Esophagus muscularis mucosa (tissue), 4 donors: ENCODE results near the gene KLKB1. TPM values are rescaled to one million over a fixed set of nuclear protein-coding genes. Genes with fewer than 3 reads are reported as not detected.

Experiments used
- DNase-seq: peaks from one replicate; pipeline ENCODE4 v3.0.0-alpha.2; 2017; ENCODE audit errors: extremely low spot score
- H3K27ac ChIP-seq, 4 donors: fragments of 200-600 bp; sonication (generic); replicated peaks in 1 of 4; 1 replicate in 3 of 4; 2 replicates in 1 of 4; pipeline ENCODE4 v1.5.1; 2016 to 2019; ENCODE audit warnings: mild to moderate bottlenecking in 1 of 4
- H3K27me3 ChIP-seq, 4 donors: fragments of 200-600 bp; sonication (generic); one replicate each; pipeline versions ENCODE4 v1.5.1 to v1.6.0; 2016 to 2019
- H3K36me3 ChIP-seq, 4 donors: fragments of 200-600 bp; sonication (generic); one replicate each; pipeline ENCODE4 v1.5.1; 2016 to 2019
- H3K4me1 ChIP-seq, 4 donors: fragments of 200-600 bp; sonication (generic); one replicate each; pipeline ENCODE4 v1.5.1; 2016 to 2019
- H3K4me3 ChIP-seq, 4 donors: fragments of 200-600 bp; sonication (generic); 1 replicate in 2 of 4; 2 replicates in 2 of 4; pipeline ENCODE4 v1.5.1; 2016 to 2019; ENCODE audit warnings: mild to moderate bottlenecking in 4 of 4, moderate library complexity in 1 of 4
- H3K9me3 ChIP-seq, 4 donors: fragments of 200-600 bp; sonication (generic); 1 replicate in 3 of 4; 2 replicates in 1 of 4; pipeline ENCODE4 v1.5.1; 2016 to 2019
- EP300 ChIP-seq: sonication (generic); formaldehyde crosslinking; IDR thresholded peaks from one replicate; pipeline ENCODE4 v1.6.1; 2017; ENCODE audit warnings: antibody characterized with exemption
- POLR2A ChIP-seq: fragments of 450-650 bp; IDR thresholded peaks from one replicate; pipeline ENCODE4 v1.6.1; 2017; ENCODE audit warnings: antibody characterized with exemption, moderate library complexity, mild to moderate bottlenecking, low read depth
- POLR2AphosphoS5 ChIP-seq, 2 donors: sonication (generic); formaldehyde crosslinking; IDR thresholded peaks; one replicate each; pipeline ENCODE4 v1.6.1; 2017; ENCODE audit warnings: antibody characterized with exemption in 2 of 2
- WGBS: methylation state at CpG from one replicate; pipeline ENCODE4 v1.1.5; 2018; 5-methylcytosine and 5-hydroxymethylcytosine counted together
- intact Hi-C: fragments of 100-400 bp; cut with DNase I; formaldehyde crosslinking; loops from one replicate; pipeline ENCODE4 v1.15.1; 2023
- total RNA-seq, 4 donors: library from RNA; depleted of rRNA; stranded (reverse); fragments of >200 nt; gene quantifications; one replicate each; pipeline versions ENCODE4 v1.1.0 to v1.2.1, GENCODE V29; 2016
- TF ChIP-seq, protein P1 (sequence below), 3 experiments: fragments of 200-600 bp in 2 of 3; fragments of 450-650 bp in 1 of 3; sonication (generic) in 2 of 3; IDR thresholded peaks; one replicate each; pipeline ENCODE4 v1.5.1; 2017 to 2019; ENCODE audit warnings: antibody characterized with exemption in 3 of 3, mild to moderate bottlenecking in 2 of 3, moderate library complexity in 1 of 3

The KLKB1 gene
- total RNA-seq, 4 donors from 2014 or later, result 0.45 to 2.0 (median 0.83) TPM

GRCh38 chr4:186192066-186192612 lies 35.2 kb upstream of the KLKB1 start:
- no peak for TF ChIP-seq POLR2A
- TF ChIP-seq POLR2AphosphoS5 (IDR thresholded peaks at IDR 0.05), result peak; percentile 49 to 66
- DNase-seq, result no peak
- H3K4me3 ChIP-seq, result peak overlapping the region; percentile 69 to 92 (median 80)
- under 1% methylated on average over 15 of the region's 22 CpGs for WGBS
- H3K27ac ChIP-seq, result peak overlapping the region; percentile 92 to 98 (median 96)
- peaks cover 24 to 39% (median 35%) of the 10 kb centered on the region in 4 donors for H3K4me1 ChIP-seq
- intact Hi-C loops, result loop anchor here (5.0 kb wide), 1 partner anchor 125 kb away; the partner anchor contains the start of gene TLR3
- peaks cover 0 to 22% (median 3%) of the 10 kb centered on the region in 4 donors for H3K36me3 ChIP-seq
- no peaks in the 10 kb centered on the region for H3K27me3 ChIP-seq
- no peaks in the 10 kb centered on the region for H3K9me3 ChIP-seq

DNA sequence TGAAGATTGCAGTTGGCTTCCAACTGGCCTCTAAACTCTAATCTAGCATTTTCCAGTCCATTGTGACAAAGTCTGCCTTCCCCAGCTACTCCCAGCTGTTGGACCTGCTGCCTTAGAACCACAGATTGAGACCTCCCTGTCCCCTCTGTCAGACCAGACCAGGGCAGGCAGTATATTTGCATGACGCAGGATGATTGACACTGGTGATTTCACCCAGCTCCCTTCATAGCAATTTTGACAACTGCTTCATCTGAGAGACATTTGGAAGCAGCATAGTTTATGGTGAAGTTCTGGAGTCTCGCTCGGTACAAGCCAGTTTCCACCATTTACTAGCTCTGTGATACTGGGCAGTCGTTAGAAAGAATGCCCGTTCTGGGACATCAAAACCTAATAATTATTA lies 33.5 kb upstream of the KLKB1 start:
- Histone ChIP-seq H3K9me3 (no peaks in the 10 kb centered on the region), H3K4me1 (peaks cover 24 to 39% (median 35%) of the 10 kb centered on the region in 4 donors), H3K27me3 (no peaks in the 10 kb centered on the region), H3K36me3 (peaks cover 0 to 35% (median 5%) of the 10 kb centered on the region in 4 donors), H3K4me3 (no peak overlapping the region), H3K27ac (peak overlapping the region; percentile 92 to 98 (median 96))
- intact Hi-C loops, result loop anchor here (5.0 kb wide), 1 partner anchor 127 kb away; the partner anchor contains the start of gene TLR3
- WGBS, result 99% methylated on average over 5 of the region's 5 CpGs
- no peak for TF ChIP-seq EP300
- no peak for DNase-seq

- Histone ChIP-seq H3K36me3 (peaks cover 0 to 41% (median 5%) of the 10 kb centered on the region in 4 donors), H3K4me3 (no peak overlapping the region), H3K9me3 (no peaks in the 10 kb centered on the region), H3K27ac (no peak overlapping the region), H3K27me3 (no peaks in the 10 kb centered on the region), H3K4me1 (peaks cover 13 to 24% (median 19%) of the 10 kb centered on the region in 4 donors)
- TF ChIP-seq, protein P1, sequence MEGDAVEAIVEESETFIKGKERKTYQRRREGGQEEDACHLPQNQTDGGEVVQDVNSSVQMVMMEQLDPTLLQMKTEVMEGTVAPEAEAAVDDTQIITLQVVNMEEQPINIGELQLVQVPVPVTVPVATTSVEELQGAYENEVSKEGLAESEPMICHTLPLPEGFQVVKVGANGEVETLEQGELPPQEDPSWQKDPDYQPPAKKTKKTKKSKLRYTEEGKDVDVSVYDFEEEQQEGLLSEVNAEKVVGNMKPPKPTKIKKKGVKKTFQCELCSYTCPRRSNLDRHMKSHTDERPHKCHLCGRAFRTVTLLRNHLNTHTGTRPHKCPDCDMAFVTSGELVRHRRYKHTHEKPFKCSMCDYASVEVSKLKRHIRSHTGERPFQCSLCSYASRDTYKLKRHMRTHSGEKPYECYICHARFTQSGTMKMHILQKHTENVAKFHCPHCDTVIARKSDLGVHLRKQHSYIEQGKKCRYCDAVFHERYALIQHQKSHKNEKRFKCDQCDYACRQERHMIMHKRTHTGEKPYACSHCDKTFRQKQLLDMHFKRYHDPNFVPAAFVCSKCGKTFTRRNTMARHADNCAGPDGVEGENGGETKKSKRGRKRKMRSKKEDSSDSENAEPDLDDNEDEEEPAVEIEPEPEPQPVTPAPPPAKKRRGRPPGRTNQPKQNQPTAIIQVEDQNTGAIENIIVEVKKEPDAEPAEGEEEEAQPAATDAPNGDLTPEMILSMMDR (IDR thresholded peaks at IDR 0.05), result no peak
- TF ChIP-seq POLR2A (no peak), POLR2AphosphoS5 (IDR thresholded peaks at IDR 0.05) (no peak), EP300 (no peak)
- 98% methylated on average over 6 of the region's 6 CpGs for WGBS
- intact Hi-C loops, result no loop called here
- DNase-seq, result no peak
Measured at GRCh38 chr4:186196063-186196462, 31.2 kb upstream of the KLKB1 start.

GRCh38 chr4:186200516-186200915 lies 26.8 kb upstream of the KLKB1 start:
- Histone ChIP-seq H3K27me3 (no peaks in the 10 kb centered on the region), H3K36me3 (peaks cover 0 to 39% (median 4%) of the 10 kb centered on the region in 4 donors), H3K27ac (no peak overlapping the region), H3K4me3 (no peak overlapping the region), H3K9me3 (no peaks in the 10 kb centered on the region), H3K4me1 (peaks cover 0 to 11% (median 5%) of the 10 kb centered on the region in 4 donors)
- no peak for TF ChIP-seq POLR2AphosphoS5 (IDR thresholded peaks at IDR 0.05)
- no peak for TF ChIP-seq EP300
- TF ChIP-seq, protein P1 (IDR thresholded peaks at IDR 0.05), result no peak
- no peak for TF ChIP-seq POLR2A
- 70% methylated on average over 6 of the region's 6 CpGs for WGBS
- intact Hi-C loops, result no loop called here
- no peak for DNase-seq

DNA sequence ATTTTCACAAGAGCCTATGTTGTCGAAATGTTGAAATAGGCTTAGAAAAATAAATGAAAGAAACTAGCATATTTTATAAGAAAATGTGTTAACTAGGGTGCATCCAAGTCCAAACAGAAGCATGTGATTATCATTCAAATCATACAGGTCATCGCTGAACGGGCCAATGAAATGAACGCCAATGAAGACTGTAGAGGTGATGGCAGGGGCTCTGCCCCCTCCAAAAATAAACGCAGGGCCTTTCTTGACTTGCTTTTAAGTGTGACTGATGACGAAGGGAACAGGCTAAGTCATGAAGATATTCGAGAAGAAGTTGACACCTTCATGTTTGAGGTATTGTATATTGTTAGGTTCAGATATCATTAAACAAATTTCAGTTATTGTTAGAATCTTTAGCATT lies 26.3 kb upstream of the KLKB1 start:
- WGBS, result 72% methylated on average over 7 of the region's 7 CpGs
- no peak overlapping the region for H3K4me3 ChIP-seq
- TF ChIP-seq POLR2AphosphoS5 (IDR thresholded peaks at IDR 0.05) (no peak), POLR2A (no peak), EP300 (no peak)
- TF ChIP-seq, protein P1 (IDR thresholded peaks at IDR 0.05), result no peak
- peaks cover 0 to 39% (median 4%) of the 10 kb centered on the region in 4 donors for H3K36me3 ChIP-seq
- no peak overlapping the region for H3K27ac ChIP-seq
- H3K9me3 ChIP-seq, result no peaks in the 10 kb centered on the region
- no peak for DNase-seq
- intact Hi-C loops, result no loop called here
- H3K4me1 ChIP-seq, result peaks cover 0 to 11% (median 5%) of the 10 kb centered on the region in 4 donors
- H3K27me3 ChIP-seq, result no peaks in the 10 kb centered on the region
